ENCODE results near the gene JAKMIP1. TPM values are rescaled to one million over a fixed set of nuclear protein-coding genes. Genes with fewer than 3 reads are reported as not detected.
A peak's percentile ranks its signal among the peaks of the same experiment; 100 is the strongest.

JAKMIP1 gene
- total RNA-seq, 4 donors from 2014 or later: 1.2 to 6.6 TPM; not detected in 2

- no peak for TF ChIP-seq POLR2A (IDR thresholded peaks at IDR 0.05)
- TF ChIP-seq CTCF (IDR thresholded peaks at IDR 0.05): no peak
- peak in 1 of 3 donors; percentile 17 for DNase-seq
- no peaks in the 10 kb centered on the region for H3K36me3 ChIP-seq
- no peaks in the 10 kb centered on the region for H3K4me1 ChIP-seq
- no peaks in the 10 kb centered on the region for H3K27me3 ChIP-seq
- no peak overlapping the region for H3K4me3 ChIP-seq
- no peaks in the 10 kb centered on the region for H3K9me3 ChIP-seq
- H3K27ac ChIP-seq: no peak overlapping the region
Measured at GRCh38 chr4:5982156-5982973, 218.0 kb downstream of the JAKMIP1 start.

GRCh38 chr4:5980436-5981155 lies 219.8 kb downstream of the JAKMIP1 start:
- no peaks in the 10 kb centered on the region for H3K4me1 ChIP-seq
- H3K4me3 ChIP-seq: no peak overlapping the region
- H3K9me3 ChIP-seq: no peaks in the 10 kb centered on the region
- no peaks in the 10 kb centered on the region for H3K36me3 ChIP-seq
- TF ChIP-seq POLR2A (IDR thresholded peaks at IDR 0.05): no peak
- no peak for TF ChIP-seq CTCF (IDR thresholded peaks at IDR 0.05)
- H3K27ac ChIP-seq: no peak overlapping the region
- H3K27me3 ChIP-seq: no peaks in the 10 kb centered on the region
- DNase-seq: no peak

- no peak for TF ChIP-seq POLR2A (IDR thresholded peaks at IDR 0.05)
- TF ChIP-seq CTCF (IDR thresholded peaks at IDR 0.05): no peak
- DNase-seq: no peak
- no peaks in the 10 kb centered on the region for H3K27me3 ChIP-seq
- no peak overlapping the region for H3K27ac ChIP-seq
- no peaks in the 10 kb centered on the region for H3K9me3 ChIP-seq
- no peaks in the 10 kb centered on the region for H3K36me3 ChIP-seq
- no peak overlapping the region for H3K4me3 ChIP-seq
- H3K4me1 ChIP-seq: no peaks in the 10 kb centered on the region
Measured at GRCh38 chr4:5979981-5980380, 220.4 kb downstream of the JAKMIP1 start.

GRCh38 chr4:5976921-5977320 lies 223.4 kb downstream of the JAKMIP1 start:
- TF ChIP-seq CTCF (IDR thresholded peaks at IDR 0.05) (no peak), POLR2A (IDR thresholded peaks at IDR 0.05) (no peak)
- H3K27me3 ChIP-seq: no peaks in the 10 kb centered on the region
- DNase-seq: peak in 1 of 3 donors; percentile 25
- no peaks in the 10 kb centered on the region for H3K36me3 ChIP-seq
- H3K27ac ChIP-seq: no peak overlapping the region
- H3K4me3 ChIP-seq: no peak overlapping the region
- no peaks in the 10 kb centered on the region for H3K4me1 ChIP-seq
- H3K9me3 ChIP-seq: no peaks in the 10 kb centered on the region

GRCh38 chr4:5976431-5976830 lies 223.9 kb downstream of the JAKMIP1 start:
- Histone ChIP-seq H3K27ac (no peak overlapping the region), H3K9me3 (no peaks in the 10 kb centered on the region), H3K4me3 (no peak overlapping the region), H3K36me3 (no peaks in the 10 kb centered on the region), H3K27me3 (no peaks in the 10 kb centered on the region), H3K4me1 (no peaks in the 10 kb centered on the region)
- DNase-seq: peak in 1 of 3 donors; percentile 9
- no peak for TF ChIP-seq POLR2A (IDR thresholded peaks at IDR 0.05)
- TF ChIP-seq CTCF (IDR thresholded peaks at IDR 0.05): no peak

Other genes with a start within 250 kb of the JAKMIP1 start
- gene C4orf50, start 182.1 kb downstream of the JAKMIP1 start, total RNA-seq: under 1 TPM in 3 of 4 donors, not detected in 1; 0.19 to 0.83 (median 0.40) TPM
- gene WFS1, start 69.3 kb upstream of the JAKMIP1 start, total RNA-seq: 10 to 100 TPM in 3 of 4 donors, 1 to 10 TPM in 1; 10.0 to 39.6 (median 30.0) TPM